Activated effector memory CD4-positive, alpha-beta T cell treated with anti-CD3 and anti-CD28 coated beads, Interleukin-2, amount 50 U/mL, for 16 hours (primary cell): ENCODE measurements around the gene HEY2.
"Not testable (repeated sequence)": the region's sequence is repeated elsewhere in the genome, so short reads cannot be mapped to it uniquely, and the experiment has no call there.

Source experiments
- DNase-seq: peaks from one replicate; pipeline ENCODE4 v3.0.0-alpha.2; 2020

Gene HEY2

DNA sequence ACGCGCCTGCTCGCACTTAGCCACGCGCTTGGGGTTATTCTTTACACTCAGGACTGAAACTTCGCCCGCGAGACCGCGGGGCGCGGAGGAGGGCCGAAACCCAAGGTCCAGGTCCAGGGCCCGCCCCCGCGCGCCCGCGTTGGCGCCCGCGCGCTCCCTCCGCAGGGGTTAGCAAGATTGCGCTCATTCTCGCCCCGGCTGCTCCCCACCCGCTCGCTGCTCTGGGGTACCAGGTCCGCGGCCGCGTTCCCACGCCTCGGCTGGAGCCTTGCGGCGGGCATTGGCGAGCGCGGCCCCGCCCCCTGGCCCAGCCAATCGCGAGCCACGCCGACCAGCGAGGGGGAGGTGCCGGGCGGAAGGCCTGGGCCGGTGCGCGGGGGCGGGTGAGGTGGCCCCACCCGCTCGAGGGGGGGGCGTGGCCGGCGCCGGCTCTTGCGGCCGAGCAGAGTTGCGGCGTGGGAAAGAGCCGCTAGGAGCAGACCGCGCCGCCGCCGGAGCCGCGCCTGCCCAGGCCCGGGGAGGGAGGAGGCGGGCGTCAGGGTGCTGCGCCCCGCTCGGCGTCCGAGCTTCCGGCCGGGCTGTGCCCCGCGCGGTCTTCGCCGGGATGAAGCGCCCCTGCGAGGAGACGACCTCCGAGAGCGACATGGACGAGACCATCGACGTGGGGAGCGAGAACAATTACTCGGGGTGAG is at the start of gene HEY2:
Gene HEY2 (plus strand): TSS at position 460 of the 692 bp plus-strand sequence. CDS start 145 bp downstream, at position 605.
- peak; percentile 93 for DNase-seq

- DNase-seq = no peak
Observed at GRCh38 chr6:125700581-125701353, 48.7 kb upstream of the HEY2 start.

- no peak for DNase-seq
Observed at GRCh38 chr6:125701354-125701668, 48.1 kb upstream of the HEY2 start.

- not testable (repeated sequence) for DNase-seq
Observed at GRCh38 chr6:125703882-125704281, 45.5 kb upstream of the HEY2 start.

DNA sequence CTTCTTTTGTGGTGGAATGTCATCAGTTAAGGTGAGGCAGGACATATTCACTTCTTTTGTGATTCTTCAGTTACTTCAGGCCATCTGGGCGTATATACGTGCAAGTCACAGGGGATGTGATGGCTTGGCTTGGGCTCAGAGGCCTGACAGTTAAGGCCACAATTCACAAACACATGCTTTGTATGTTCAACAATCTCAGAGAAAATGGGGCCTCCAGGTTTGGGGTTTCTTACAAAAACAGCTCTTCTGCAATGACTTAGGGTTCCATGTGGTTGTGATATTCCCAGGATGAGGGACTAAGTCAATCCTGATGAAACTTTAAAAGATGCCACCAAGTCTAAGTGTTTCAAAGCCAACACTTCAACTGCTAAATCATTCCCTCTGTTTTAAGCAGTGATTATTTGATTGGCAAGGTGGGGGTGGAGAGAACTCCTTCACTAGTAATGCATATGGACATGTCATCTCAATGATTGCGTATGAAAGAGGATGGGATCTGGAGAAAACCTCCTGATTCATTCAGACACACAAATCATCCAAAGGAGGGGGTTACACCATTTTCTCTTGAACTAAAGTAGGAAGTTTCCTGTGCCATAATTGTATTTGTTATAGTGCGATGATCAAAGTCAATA is 41.7 kb upstream of the HEY2 start:
- no peak for DNase-seq

DNA sequence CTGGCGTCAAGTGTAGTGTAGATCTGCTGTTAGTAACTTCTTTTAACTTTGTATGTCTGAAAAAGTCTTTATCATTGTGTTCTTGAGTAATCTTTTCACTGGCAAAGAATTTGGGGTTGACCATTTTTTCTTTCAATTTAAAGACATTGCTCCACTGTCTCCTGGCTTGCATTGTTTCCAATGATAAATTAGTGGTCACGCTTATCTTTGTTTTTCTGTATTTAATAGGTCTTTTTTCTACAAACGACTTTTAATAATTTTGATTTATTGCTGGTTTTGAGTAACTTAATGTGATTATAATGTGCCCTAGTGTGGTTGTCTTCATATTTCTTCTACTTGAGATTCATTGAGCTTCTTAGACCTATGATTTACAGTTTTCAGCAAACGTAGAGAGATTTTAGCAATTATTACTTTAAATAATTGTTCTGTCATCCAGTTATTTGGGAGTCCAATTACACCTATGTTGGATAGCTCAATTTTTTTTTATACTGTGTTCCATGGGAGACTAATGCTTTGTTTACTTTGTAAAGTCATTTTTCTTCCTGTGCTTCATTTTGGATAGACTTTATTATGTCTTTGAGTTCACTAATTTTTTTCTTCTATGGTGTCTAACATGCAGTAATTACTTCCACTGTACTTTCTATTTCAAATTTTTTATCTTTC is 38.3 kb upstream of the HEY2 start:
- no peak for DNase-seq

- no peak for DNase-seq
Observed at GRCh38 chr6:125714441-125715090, 34.9 kb upstream of the HEY2 start.

GRCh38 chr6:125717120-125717731 is 32.2 kb upstream of the HEY2 start:
- DNase-seq = no peak

DNA sequence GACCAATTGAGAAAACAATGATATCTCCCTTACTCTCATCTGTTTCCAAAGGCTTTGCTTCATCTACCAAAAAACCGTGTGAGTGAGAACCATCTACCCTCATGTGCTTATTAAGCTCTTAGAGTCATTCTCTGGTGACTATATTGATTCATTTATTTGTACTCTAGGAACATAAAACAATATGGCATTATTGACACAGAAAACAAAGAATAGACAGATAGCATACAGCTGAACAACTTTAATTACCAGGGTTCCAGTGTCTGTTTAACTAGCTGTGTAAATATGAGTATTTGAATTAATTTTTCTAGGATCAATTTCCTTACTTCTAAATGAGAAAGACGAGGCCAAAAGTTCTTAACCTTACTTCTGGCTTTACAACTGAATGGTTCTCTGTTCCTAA is 31.3 kb upstream of the HEY2 start:
- DNase-seq = no peak

DNA sequence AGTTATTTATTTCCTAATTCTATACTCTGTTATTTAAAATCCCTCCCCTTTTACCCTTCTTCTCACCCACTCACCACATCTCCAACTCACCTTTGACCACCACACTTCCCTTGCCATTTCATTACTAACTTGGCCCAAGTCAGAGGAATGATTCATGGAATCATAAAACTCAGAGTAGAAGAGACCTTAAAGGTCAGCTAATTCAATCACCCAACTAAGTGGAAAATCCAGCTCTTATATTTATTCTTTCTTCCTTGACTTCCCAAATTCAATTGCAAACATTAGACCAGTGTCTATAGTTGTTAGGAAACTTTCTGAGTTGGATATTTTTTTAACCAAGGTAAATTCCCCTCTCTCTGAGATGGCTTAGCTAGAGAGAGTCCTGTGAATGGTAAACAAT is 26.5 kb upstream of the HEY2 start:
- DNase-seq = no peak

GRCh38 chr6:125727216-125727615 is 22.2 kb upstream of the HEY2 start:
- DNase-seq = no peak

GRCh38 chr6:125728739-125729138 is 20.7 kb upstream of the HEY2 start:
- DNase-seq = no peak

DNA sequence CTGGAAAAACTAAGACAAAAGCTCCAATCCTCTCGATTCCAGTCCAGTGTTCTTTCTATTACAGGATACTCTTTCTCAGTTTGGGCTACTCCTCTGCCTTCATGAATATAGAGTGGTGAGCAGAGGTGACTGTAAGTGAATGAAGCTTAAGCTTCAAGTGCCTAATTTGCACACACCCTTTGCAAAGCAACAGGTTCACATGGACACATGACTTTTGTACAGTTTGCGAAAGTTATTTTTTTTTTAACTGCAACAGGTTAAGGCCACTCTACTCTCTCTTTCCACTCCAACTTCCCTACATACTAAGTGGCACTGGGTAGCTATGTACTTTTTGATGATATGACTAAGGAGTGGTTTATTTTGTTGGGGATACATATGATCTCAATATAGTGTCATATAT is 19.4 kb upstream of the HEY2 start:
- DNase-seq = no peak

GRCh38 chr6:125732398-125732797 is 17.0 kb upstream of the HEY2 start:
- DNase-seq = no peak

GRCh38 chr6:125733516-125734300 is 15.7 kb upstream of the HEY2 start:
- no peak for DNase-seq

DNA sequence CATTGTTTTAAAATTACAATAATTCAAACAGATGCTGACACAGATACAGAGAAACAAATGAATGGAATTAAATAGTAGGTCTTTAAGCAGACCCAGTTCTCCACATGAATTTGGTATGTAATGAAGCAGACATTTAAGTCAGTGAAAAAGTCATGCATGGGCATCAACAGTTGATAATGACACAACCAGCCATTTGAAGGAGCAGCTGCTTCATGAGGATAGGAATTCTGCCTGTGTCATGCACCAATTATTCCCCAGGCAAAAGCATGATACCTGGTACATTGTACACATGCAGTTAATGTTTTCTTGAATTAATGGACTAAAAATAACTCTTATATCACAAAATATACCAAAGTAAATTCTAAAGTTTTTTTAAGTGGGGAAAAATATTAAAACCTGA is 11.2 kb upstream of the HEY2 start:
- no peak for DNase-seq

DNA sequence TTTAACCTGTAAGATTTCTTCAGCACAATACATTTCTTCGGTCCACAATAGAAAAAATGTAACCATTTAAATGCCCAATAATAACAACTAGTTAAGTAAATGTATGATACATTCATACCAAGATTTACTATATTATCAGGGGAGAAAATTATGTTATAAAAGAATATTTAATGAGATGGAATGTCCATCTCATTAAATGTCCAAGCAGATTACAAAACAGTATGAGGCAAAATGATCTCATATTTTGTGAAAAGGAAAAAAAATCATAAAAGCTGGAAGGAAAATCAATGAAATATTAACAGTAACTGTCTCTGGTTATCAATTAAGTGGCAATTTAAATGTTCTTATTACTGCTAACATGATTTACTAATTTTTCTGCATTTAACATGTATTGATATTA is 10.1 kb upstream of the HEY2 start:
- no peak for DNase-seq

GRCh38 chr6:125741336-125741735 is 8.1 kb upstream of the HEY2 start:
- DNase-seq = no peak

- DNase-seq = no peak
Observed at GRCh38 chr6:125742024-125742423, 7.4 kb upstream of the HEY2 start.

DNA sequence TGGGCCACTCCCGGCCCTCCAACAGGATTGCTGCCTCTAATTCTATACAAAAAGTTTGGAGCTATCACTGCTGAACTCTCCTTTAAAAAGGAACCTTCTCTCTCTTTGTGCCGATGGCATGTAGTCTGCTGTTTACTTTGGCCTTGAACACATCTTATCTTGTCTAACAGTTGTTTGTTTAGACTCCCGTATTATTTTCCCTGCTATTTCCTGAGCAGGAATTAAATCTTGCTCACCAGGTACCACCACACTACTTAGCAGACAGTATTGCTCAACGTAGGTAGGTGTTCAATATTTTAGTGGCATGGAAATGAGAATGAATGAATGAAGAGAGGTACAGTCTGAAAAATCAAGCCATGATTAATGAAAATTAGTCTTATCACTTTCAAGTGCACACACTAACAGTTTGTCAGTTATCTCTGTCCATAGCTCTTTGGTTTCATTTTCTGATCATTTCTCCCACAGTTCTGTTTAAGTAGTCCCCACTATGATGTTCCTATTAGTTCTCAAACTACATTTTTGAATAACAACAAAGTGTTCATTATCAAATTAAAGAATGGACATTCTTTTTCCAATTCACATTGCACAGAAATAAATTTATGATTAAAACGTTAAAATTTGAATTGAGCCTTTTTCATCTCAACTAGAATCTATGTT is 6.8 kb upstream of the HEY2 start:
- no peak for DNase-seq

- no peak for DNase-seq
Observed at GRCh38 chr6:125743604-125744003, 5.8 kb upstream of the HEY2 start.
